T-cell (primary cell): ENCODE measurements around the gene RUNX2. TPM values are rescaled to one million over a fixed set of nuclear protein-coding genes. Genes with fewer than 3 reads are reported as not detected.

Experiments used
- ATAC-seq, 4 experiments: fragments of 200-7000 bp in 3 of 4; fragments of 150-1000 bp in 1 of 4; cut with Tn5 transposase; replicated peaks in 1 of 4; 1 replicate in 3 of 4; 2 replicates in 1 of 4; pipeline ENCODE4 v1.10.0; 2021; ENCODE audit warnings: moderate library complexity in 3 of 4, mild to moderate bottlenecking in 2 of 4, moderate number of reproducible peaks in 1 of 4
- CTCF ChIA-PET, 2 donors: fragments of 300-600 bp; sonication (Branson Sonifier 250); formaldehyde crosslinking; loops; one replicate each; lab custom pipeline; 2022; ENCODE audit warnings: antibody characterized with exemption in 2 of 2; lab: Charles Lee
- POLR2A ChIA-PET, 2 donors: fragments of 300-600 bp; sonication (Branson Sonifier 250); formaldehyde crosslinking; loops; one replicate each; lab custom pipeline; 2022; ENCODE audit warnings: antibody characterized with exemption in 2 of 2; lab: Charles Lee
- DNase-seq, 35 experiments: peaks; one replicate each; pipeline versions ENCODE4 v3.0.0 to v3.0.0-alpha.2; 2013 to 2023
- H3K27ac ChIP-seq: one replicate; pipeline ENCODE4 v1.5.1; 2013; ENCODE audit warnings: low read length
- H3K27me3 ChIP-seq, 2 experiments: replicated peaks in 1 of 2; 1 replicate in 1 of 2; 2 replicates in 1 of 2; pipeline versions ENCODE4 v1.6.1 to v1.7.0; 2013; ENCODE audit warnings: low read length in 1 of 2, mixed read lengths in 1 of 2; ENCODE audit not compliant: control insufficient read depth in 2 of 2, insufficient read depth in 2 of 2; ENCODE audit errors: extremely low read depth in 1 of 2
- H3K36me3 ChIP-seq, 2 donors: 1 replicate in 1 of 2; 2 replicates in 1 of 2; pipeline versions ENCODE4 v1.6.1 to v1.7.0; 2013; ENCODE audit warnings: low read length in 1 of 2; ENCODE audit not compliant: control insufficient read depth in 2 of 2, insufficient read depth in 1 of 2; ENCODE audit errors: extremely low read depth in 1 of 2
- H3K4me1 ChIP-seq, 2 experiments: 1 replicate in 1 of 2; 2 replicates in 1 of 2; pipeline versions ENCODE4 v1.6.1 to v1.7.0; 2013; ENCODE audit warnings: low read length in 2 of 2, mixed read lengths in 1 of 2; ENCODE audit not compliant: insufficient read depth in 2 of 2, control insufficient read depth in 1 of 2; ENCODE audit errors: extremely low read depth in 1 of 2
- H3K4me3 ChIP-seq, 2 donors: 1 replicate in 1 of 2; 2 replicates in 1 of 2; pipeline versions ENCODE4 v1.5.1 to v1.7.0; 2013; ENCODE audit warnings: mild to moderate bottlenecking in 2 of 2, low read length in 1 of 2, moderate library complexity in 1 of 2; ENCODE audit not compliant: control insufficient read depth in 1 of 2; ENCODE audit errors: extremely low read depth in 1 of 2
- H3K9me3 ChIP-seq: 2 replicates; pipeline ENCODE4 v1.7.0; 2013
- H3K27ac Mint-ChIP-seq, 2 donors: one replicate each; pipeline ENCODE4 v1.8.0; 2020 to 2021; ENCODE audit warnings: mild to moderate bottlenecking in 2 of 2, mixed read lengths in 2 of 2
- H3K27me3 Mint-ChIP-seq, 2 donors: one replicate each; pipeline ENCODE4 v1.8.0; 2021 to 2022; ENCODE audit warnings: mixed read lengths in 2 of 2
- H3K36me3 Mint-ChIP-seq: one replicate; pipeline ENCODE4 v1.8.0; 2021; ENCODE audit warnings: mixed read lengths
- H3K4me1 Mint-ChIP-seq, 3 donors: one replicate each; pipeline ENCODE4 v1.8.0; 2020 to 2022; ENCODE audit warnings: mixed read lengths in 3 of 3, mild to moderate bottlenecking in 1 of 3
- H3K4me3 Mint-ChIP-seq, 3 donors: one replicate each; pipeline ENCODE4 v1.8.0; 2020 to 2022; ENCODE audit warnings: mild to moderate bottlenecking in 3 of 3, mixed read lengths in 3 of 3, moderate library complexity in 3 of 3
- H3K9me3 Mint-ChIP-seq, 3 donors: one replicate each; pipeline ENCODE4 v1.8.0; 2020 to 2022; ENCODE audit warnings: mixed read lengths in 3 of 3
- WGBS: methylation state at CpG from one replicate; pipeline ENCODE4 v1.1.5; 2013; ENCODE audit warnings: missing lambda C conversion rate; ENCODE audit not compliant: insufficient coverage; 5-methylcytosine and 5-hydroxymethylcytosine counted together
- total RNA-seq, 35 experiments: library from RNA in 6 of 35; stranded (reverse) in 6 of 35; fragments of 120-200 nt in 1 of 35; gene quantifications; one replicate each; pipeline versions ENCODE4 v1.2.1 to v1.2.4 and lab custom pipeline; 2013 to 2026

Gene RUNX2
- total RNA-seq, 5 donors from 2014 or later (not counting 1 experiment from before 2014, with no cell fraction given) = 14.4 to 31.8 (median 22.4) TPM

GRCh38 chr6:45535933-45536332, 207.8 kb downstream of the RUNX2 start:
- CTCF ChIA-PET = interaction anchor here in 1 of 2 donors (1.4 kb wide), 1 partner anchor 179 kb away, joined by 3 read pairs; no protein-coding TSS in a partner anchor
- Histone ChIP-seq H3K4me3 (no peak overlapping the region), H3K9me3 (no peaks in the 10 kb centered on the region), H3K36me3 (peaks cover 0 to 3% of the 10 kb centered on the region in 2 donors), H3K4me1 (peaks cover 0 to 2% of the 10 kb centered on the region in 2 experiments), H3K27ac (no peak overlapping the region), H3K27me3 (no peaks in the 10 kb centered on the region)
- H3K4me1 Mint-ChIP-seq = peaks cover 3 to 25% (median 13%) of the 10 kb centered on the region in 3 donors
- 70% methylated on average over 2 of the region's 4 CpGs for WGBS
- H3K4me3 Mint-ChIP-seq = no peak overlapping the region
- H3K27me3 Mint-ChIP-seq = no peaks in the 10 kb centered on the region
- ATAC-seq (no peak), DNase-seq (no peak)
- H3K27ac Mint-ChIP-seq = no peak overlapping the region
- H3K9me3 Mint-ChIP-seq = no peaks in the 10 kb centered on the region
- POLR2A ChIA-PET = no interaction called here
- peaks cover 26% of the 10 kb centered on the region for H3K36me3 Mint-ChIP-seq

DNA sequence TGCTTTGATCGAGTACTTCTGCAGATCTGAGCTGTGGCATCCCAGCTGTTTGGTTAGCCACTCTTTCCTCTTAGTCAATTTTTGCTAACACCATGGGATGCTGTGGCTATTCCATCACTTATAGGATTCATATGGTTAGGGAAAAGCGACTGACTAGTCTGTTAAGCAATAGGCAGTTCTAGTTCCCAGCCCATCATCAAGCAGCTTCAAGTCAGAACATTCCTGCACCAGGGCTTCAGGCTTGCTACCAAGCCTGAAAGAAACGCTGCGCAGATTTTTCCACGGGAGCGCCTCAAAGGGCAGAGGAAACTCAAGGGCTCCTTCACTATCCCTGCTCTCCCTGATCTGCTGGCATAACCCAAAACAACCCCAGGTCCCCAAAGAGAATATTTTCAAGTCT, 209.4 kb downstream of the RUNX2 start:
- ATAC-seq (no peak), DNase-seq (no peak)
- peaks cover 0 to 2% of the 10 kb centered on the region in 2 experiments for H3K4me1 ChIP-seq
- no peaks in the 10 kb centered on the region for H3K9me3 ChIP-seq
- Mint-ChIP-seq H3K36me3 (peaks cover 24% of the 10 kb centered on the region), H3K27ac (no peak overlapping the region), H3K4me3 (no peak overlapping the region), H3K9me3 (no peaks in the 10 kb centered on the region), H3K4me1 (peaks cover 3 to 25% (median 14%) of the 10 kb centered on the region in 3 donors), H3K27me3 (no peaks in the 10 kb centered on the region)
- H3K27ac ChIP-seq = no peak overlapping the region
- ChIA-PET POLR2A (no interaction called here), CTCF (no interaction called here)
- H3K4me3 ChIP-seq = no peak overlapping the region
- H3K36me3 ChIP-seq = peaks cover 0 to 5% of the 10 kb centered on the region in 2 donors
- no peaks in the 10 kb centered on the region for H3K27me3 ChIP-seq
- WGBS = 86% methylated on average over 1 of the region's 6 CpGs

- Histone ChIP-seq H3K4me3 (no peak overlapping the region), H3K27ac (no peak overlapping the region), H3K9me3 (no peaks in the 10 kb centered on the region), H3K27me3 (no peaks in the 10 kb centered on the region), H3K36me3 (peaks cover 0 to 5% of the 10 kb centered on the region in 2 donors), H3K4me1 (peaks cover 0 to 2% of the 10 kb centered on the region in 2 experiments)
- POLR2A ChIA-PET = no interaction called here
- CTCF ChIA-PET = no interaction called here
- peak overlapping the region; percentile 40 to 75 for H3K27ac Mint-ChIP-seq
- no peak overlapping the region for H3K4me3 Mint-ChIP-seq
- no peaks in the 10 kb centered on the region for H3K9me3 Mint-ChIP-seq
- peaks cover 11 to 25% (median 19%) of the 10 kb centered on the region in 3 donors for H3K4me1 Mint-ChIP-seq
- no peaks in the 10 kb centered on the region for H3K27me3 Mint-ChIP-seq
- H3K36me3 Mint-ChIP-seq = peaks cover 17% of the 10 kb centered on the region
- 81% methylated on average over 3 of the region's 8 CpGs for WGBS
- ATAC-seq (no peak), DNase-seq (no peak)
Observed at GRCh38 chr6:45538641-45539547, 210.8 kb downstream of the RUNX2 start.

GRCh38 chr6:45540375-45540920, 212.3 kb downstream of the RUNX2 start:
- POLR2A ChIA-PET = no interaction called here
- no peak overlapping the region for H3K4me3 Mint-ChIP-seq
- H3K27ac ChIP-seq = no peak overlapping the region
- WGBS = 89% methylated on average over 1 of the region's 6 CpGs
- peaks cover 11 to 22% (median 15%) of the 10 kb centered on the region in 3 donors for H3K4me1 Mint-ChIP-seq
- ATAC-seq (no peak), DNase-seq (no peak)
- peaks cover 0 to 2% of the 10 kb centered on the region in 2 experiments for H3K4me1 ChIP-seq
- no peaks in the 10 kb centered on the region for H3K9me3 ChIP-seq
- H3K36me3 Mint-ChIP-seq = peaks cover 16% of the 10 kb centered on the region
- H3K27me3 Mint-ChIP-seq = no peaks in the 10 kb centered on the region
- peaks cover 0 to 5% of the 10 kb centered on the region in 2 donors for H3K36me3 ChIP-seq
- no peak overlapping the region for H3K4me3 ChIP-seq
- no peaks in the 10 kb centered on the region for H3K27me3 ChIP-seq
- no peaks in the 10 kb centered on the region for H3K9me3 Mint-ChIP-seq
- CTCF ChIA-PET = no interaction called here
- no peak overlapping the region for H3K27ac Mint-ChIP-seq

DNA sequence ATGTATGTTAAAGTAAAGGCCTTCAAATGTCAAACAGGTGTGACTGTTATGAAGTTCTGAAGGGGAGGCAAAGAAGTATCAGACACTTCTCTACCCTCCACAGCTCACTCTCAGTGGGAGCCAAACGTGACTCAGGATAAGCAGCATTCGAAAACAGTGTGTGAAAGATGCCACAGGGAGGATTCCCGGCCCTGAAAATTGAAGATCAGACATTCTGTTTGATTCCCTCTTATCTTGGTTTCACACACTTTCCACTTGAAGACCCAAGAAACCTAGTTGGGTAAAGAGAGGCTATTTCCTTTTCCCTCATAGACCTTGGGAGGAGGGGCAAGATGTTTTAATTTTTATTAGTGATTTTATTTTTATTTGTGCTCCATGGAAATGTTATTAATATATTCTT, 213.8 kb downstream of the RUNX2 start:
- Mint-ChIP-seq H3K27me3 (no peaks in the 10 kb centered on the region), H3K27ac (no peak overlapping the region), H3K4me3 (no peak overlapping the region), H3K9me3 (no peaks in the 10 kb centered on the region), H3K36me3 (peaks cover 11% of the 10 kb centered on the region), H3K4me1 (peaks cover 11 to 16% (median 15%) of the 10 kb centered on the region in 3 donors)
- ChIA-PET CTCF (no interaction called here), POLR2A (no interaction called here)
- Histone ChIP-seq H3K9me3 (no peaks in the 10 kb centered on the region), H3K4me3 (no peak overlapping the region), H3K4me1 (peaks cover 0 to 2% of the 10 kb centered on the region in 2 experiments), H3K27me3 (no peaks in the 10 kb centered on the region), H3K27ac (no peak overlapping the region), H3K36me3 (peaks cover 0 to 5% of the 10 kb centered on the region in 2 donors)
- ATAC-seq (no peak), DNase-seq (no peak)
- no CpG with 5 or more reads among the region's 3 CpGs for WGBS
